Lower leg skin (tissue), 4 donors: ENCODE results near the gene ATPAF2. TPM values are rescaled to one million over a fixed set of nuclear protein-coding genes. Genes with fewer than 3 reads are reported as not detected.

Source experiments
- DNase-seq, 2 donors: peaks; one replicate each; pipeline ENCODE4 v3.0.0-alpha.2; 2019; ENCODE audit warnings: low spot score in 2 of 2
- H3K4me3 ChIP-seq: fragments of 200-600 bp; sonication (generic); 2 replicates; pipeline ENCODE4 v1.5.1; 2017; ENCODE audit warnings: mild to moderate bottlenecking, low read depth; ENCODE audit not compliant: poor library complexity, severe bottlenecking
- CTCF ChIP-seq, 3 donors: fragments of 450-650 bp; IDR thresholded peaks; one replicate each; pipeline ENCODE4 v1.5.1; 2016; ENCODE audit warnings: antibody characterized with exemption in 3 of 3, mild to moderate bottlenecking in 3 of 3, moderate library complexity in 2 of 3
- POLR2A ChIP-seq, 2 donors: fragments of 450-650 bp; IDR thresholded peaks; one replicate each; pipeline ENCODE4 v1.6.1; 2016 to 2017; ENCODE audit warnings: antibody characterized with exemption in 2 of 2, mild to moderate bottlenecking in 1 of 2, moderate library complexity in 1 of 2
- WGBS, 2 donors: methylation state at CpG; one replicate each; pipeline ENCODE4 v1.1.5; 2018; 5-methylcytosine and 5-hydroxymethylcytosine counted together
- intact Hi-C: fragments of 100-400 bp; cut with DNase I; formaldehyde crosslinking; loops from one replicate; pipeline ENCODE4 v1.15.0; 2023; ENCODE audit warnings: low total_unique reads
- total RNA-seq, 4 donors: library from RNA; depleted of rRNA; stranded (reverse); fragments of >200 nt; gene quantifications; one replicate each; pipeline ENCODE4 v1.1.0, GENCODE V29; 2016

Gene ATPAF2
- total RNA-seq, 4 donors from 2014 or later: 17.4 to 32.1 (median 22.9) TPM

DNA sequence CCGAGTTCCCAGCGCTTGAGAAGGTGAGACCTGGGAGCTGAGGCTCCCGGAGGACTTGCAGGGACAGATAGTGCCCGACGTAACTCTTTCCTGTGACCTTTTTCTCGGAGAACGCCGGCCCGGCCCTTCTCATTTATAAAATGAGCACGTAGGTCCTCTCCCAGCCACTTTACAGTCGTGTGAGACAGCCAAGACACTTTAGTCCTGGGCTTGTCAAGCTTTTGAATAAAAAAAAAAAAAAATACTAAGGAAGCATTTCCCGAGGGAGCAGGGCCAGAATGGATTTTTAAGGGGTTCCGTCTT lies 66.1 kb downstream of the ATPAF2 start:
- TF ChIP-seq POLR2A (IDR thresholded peaks at IDR 0.05) (no peak), CTCF (IDR thresholded peaks at IDR 0.05) (no peak)
- intact Hi-C loops: no loop called here
- DNase-seq: no peak
- H3K4me3 ChIP-seq: no peak overlapping the region
- WGBS, 2 donors: 3% methylated on average over 13 of the region's 13 CpGs

DNA sequence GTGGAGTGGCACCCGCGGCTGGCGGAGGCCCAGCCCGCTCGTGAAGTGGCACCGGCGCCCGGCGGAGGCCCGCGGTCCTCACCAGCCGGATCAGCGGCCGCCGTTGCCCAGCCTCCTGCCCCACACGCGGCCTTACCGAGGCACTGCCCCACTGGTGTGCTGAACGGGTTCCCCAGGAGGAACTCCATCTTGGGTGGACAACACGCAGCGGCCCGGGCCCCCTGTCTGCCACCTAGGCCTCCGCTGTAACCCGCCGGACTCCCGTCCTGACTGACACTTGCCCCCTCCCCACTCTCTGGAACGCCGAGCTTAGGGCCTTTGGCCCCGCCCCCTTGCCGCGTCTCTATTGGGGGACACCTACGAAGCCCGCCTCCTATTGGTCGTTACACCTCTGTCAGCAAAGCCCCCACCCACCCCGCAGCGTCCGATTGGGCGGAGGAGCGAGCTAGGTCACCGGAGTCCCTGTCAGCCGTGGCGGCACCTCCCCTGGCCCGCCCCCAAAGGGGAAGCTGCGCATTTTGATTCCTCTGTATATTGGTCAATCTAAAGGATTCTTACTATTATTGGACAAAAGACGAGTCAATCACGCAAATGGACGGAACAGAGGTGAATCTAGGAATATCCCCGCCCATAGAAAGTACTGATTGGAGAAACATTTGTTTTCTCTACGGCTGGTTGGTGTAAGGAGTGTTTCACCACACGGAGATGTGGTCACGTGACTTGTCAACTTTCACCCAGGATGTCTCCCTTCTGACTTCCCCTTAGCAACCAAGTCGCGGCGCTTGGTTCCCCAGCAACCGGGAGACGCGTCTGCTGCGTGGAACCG lies 66.6 kb downstream of the ATPAF2 start, which contains the start of the genes DRC3 and TOM1L2:
Gene DRC3 (plus strand): TSS at position 737 of the 826 bp plus-strand sequence. CDS start 4,737 bp downstream, outside the sequence.
Gene TOM1L2 (minus strand): TSS at position 275 of the 826 bp plus-strand sequence. CDS start 87 bp downstream, at position 188.
- TF ChIP-seq POLR2A (IDR thresholded peaks at IDR 0.05) (peak in 1 of 2 donors; percentile 82), CTCF (IDR thresholded peaks at IDR 0.05) (no peak)
- H3K4me3 ChIP-seq: peak within 1 kb of the TSS; percentile 82
- intact Hi-C loops: no loop called here
- WGBS, 2 donors: 0 to 1% methylated on average over 45 to 49 of the region's 59 CpGs
- DNase-seq: peak; percentile 100

DNA sequence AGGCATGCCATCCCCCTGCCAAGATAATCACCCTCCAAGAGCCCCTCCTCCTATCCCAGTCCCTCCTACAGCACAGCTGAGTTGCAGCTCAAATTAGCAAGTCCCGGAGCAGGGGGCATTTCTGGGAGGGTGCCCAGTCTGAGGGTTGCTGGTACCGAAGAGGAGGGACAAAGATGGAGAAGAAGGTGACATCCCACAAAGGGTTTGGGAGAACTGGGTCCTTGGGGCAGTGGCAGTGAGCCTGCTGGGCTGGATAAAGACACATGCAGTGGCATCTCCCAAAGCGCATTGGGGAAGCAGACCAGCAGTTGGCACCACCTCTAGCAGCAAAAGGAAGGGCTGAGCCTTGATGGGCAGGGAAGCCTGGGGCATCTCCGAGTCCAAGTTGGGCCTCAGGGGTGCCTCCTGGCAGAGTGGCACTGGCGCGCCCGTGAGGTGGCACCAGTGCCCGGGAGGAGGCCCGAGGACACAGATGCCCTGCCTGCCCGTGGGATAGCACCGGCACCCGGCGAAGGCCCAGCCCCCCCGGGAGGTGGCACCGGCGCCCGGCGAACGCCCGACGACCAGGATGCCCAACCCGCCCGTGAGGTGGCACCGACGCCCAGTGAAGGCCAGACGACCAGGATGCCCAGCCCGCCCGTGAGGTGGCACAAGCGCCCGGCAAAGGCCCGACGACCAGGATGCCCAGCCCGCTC lies 67.4 kb downstream of the ATPAF2 start:
- 0 to 1% methylated on average over 29 to 31 of the region's 33 CpGs for WGBS, 2 donors
- TF ChIP-seq CTCF (IDR thresholded peaks at IDR 0.05) (no peak), POLR2A (IDR thresholded peaks at IDR 0.05) (no peak)
- H3K4me3 ChIP-seq: peak overlapping the region; percentile 82
- peak in 1 of 2 donors; percentile 90 for DNase-seq
- intact Hi-C loops: no loop called here

DNA sequence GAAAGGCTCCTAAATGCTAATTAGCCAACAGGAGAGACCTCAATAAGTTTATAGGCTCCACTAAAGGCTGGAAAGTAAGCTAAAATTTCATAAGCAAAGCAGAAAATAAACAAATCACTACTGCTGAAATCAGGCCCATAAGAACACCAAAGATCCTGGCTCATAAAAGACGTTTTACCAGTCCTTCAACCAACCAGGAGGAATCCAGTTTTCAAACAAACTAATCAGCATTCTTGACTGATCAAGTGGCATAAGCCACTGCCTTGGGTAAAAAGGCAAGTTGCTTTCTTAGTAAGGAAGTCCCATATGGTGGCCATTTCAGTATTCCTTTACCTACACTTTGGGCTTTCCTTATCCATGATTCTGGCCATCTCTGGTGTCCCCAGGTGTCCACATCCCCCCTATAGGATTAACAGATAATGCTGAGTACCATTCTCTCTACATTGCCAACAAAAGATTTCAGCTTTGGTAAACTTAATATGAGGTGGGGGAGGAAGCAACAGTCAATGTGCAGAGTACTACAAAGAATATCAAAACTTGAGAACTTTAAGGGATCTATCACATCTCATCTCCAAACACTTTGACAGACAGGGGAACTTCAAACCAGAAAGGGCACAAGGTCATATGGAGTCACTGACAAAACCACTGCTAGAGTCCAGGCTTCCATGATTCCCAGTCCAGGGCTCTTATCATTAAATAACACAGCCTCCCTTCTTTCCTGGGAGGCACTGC lies 68.1 kb downstream of the ATPAF2 start:
- TF ChIP-seq POLR2A (IDR thresholded peaks at IDR 0.05): no peak
- WGBS, 2 donors: 19 to 31% methylated on average over 1 of the region's 1 CpG
- peak overlapping the region; percentile 82 for H3K4me3 ChIP-seq
- DNase-seq: no peak
- intact Hi-C loops: no loop called here

Other genes starting within 250 kb of the ATPAF2 start
- gene SREBF1, start 202.2 kb downstream of the ATPAF2 start, total RNA-seq: 100 to 1,000 TPM in 2 of 4 donors, 10 to 100 TPM in 2; 54.3 to 146 (median 102) TPM
- 100 to 1,000 TPM; 119 to 555 (median 155) TPM for gene TOM1L2, start 66.8 kb downstream of the ATPAF2 start, total RNA-seq
- 1 to 10 TPM in 3 of 4 donors, under 1 TPM in 1; 0.93 to 6.4 (median 4.0) TPM for gene DRC3, start 66.3 kb downstream of the ATPAF2 start, total RNA-seq
- 10 to 100 TPM; 23.0 to 30.1 (median 24.1) TPM for gene GID4, start 240 bp upstream of the ATPAF2 start, total RNA-seq
- 10 to 100 TPM; 33.5 to 44.5 (median 37.4) TPM for gene DRG2, start 48.8 kb upstream of the ATPAF2 start, total RNA-seq
- under 1 TPM; 0.30 to 0.68 (median 0.50) TPM for gene MYO15A, start 69.6 kb upstream of the ATPAF2 start, total RNA-seq
- gene ALKBH5, start 144.7 kb upstream of the ATPAF2 start, total RNA-seq: 10 to 100 TPM; 56.0 to 87.2 (median 76.4) TPM
- gene LLGL1, start 186.5 kb upstream of the ATPAF2 start, total RNA-seq: 10 to 100 TPM; 24.5 to 32.7 (median 29.3) TPM
- gene FLII, start 219.6 kb upstream of the ATPAF2 start, total RNA-seq: 100 to 1,000 TPM; 202 to 292 (median 238) TPM
- gene MIEF2, start 221.5 kb upstream of the ATPAF2 start, total RNA-seq: 10 to 100 TPM; 24.3 to 57.7 (median 34.2) TPM